ENCODE results near the gene PRR22.
A peak's percentile ranks its signal among the peaks of the same experiment; 100 is the strongest.

PRR22 gene

DNA sequence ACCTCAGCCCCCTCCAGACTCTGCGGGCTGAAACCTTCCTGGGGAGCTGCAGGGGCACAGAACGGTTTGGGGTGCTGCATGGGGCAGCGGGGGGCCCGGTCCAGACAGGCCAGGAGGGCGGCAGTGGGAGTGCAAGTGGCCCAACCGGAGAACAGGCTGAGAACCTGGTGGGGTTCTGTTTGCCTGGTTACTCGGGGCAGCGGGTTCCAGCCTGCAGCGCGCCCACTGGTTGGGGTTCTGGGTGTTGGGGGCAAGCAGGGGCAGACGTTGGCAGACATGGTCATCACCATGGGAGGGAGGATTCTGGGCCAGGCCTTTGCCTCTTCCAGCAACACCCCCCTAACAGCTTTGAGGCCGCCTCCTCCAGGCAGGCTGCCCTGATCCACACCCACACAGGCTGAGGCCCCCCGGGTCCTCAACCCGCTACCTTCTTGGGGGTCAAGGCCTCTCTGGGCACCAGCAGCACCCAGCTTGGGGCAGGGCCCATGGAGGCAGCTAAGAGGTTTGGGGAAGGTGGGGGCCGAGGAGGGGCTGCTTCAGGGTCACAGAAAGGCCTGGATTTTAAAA lies at the start of gene PRR22:
PRR22 (minus strand) TSS at position 166 of the 567 bp plus-strand sequence; CDS start at position 80, 86 bp downstream.
- no peak for DNase-seq

DNA sequence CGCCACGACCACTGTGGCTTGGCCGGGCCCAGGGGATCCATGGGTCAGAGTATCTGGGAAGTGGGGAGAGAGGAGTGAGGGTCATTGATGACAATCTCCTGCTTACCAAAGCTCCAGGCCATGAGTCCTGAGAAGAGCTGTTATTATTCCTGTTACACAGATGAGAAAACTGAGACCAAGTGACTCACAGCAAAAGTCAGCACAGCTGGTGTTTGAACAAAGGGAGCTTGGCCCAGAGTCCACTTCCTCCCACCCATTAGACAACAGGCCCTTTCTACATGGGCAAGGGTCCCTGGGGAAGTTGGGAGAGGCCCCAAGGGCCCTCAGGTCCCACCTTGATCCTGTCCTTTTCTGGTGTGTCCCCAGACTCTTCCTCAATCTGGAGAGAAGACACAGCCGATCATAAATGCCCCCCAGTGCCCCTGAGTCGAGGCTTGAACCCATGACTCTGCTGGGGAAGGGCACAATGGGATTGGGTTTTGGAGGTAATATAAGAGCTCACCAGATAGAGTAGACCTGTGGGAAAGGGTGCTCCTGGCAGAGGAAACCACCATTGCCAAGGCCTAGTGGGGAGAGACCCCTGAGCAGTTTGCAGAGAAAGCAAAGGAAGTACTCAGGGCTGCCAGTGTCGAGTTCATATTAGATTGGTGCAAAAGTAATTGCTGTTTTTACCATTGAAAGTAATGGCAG lies 48.1 kb upstream of the PRR22 start:
- DNase-seq, result no peak

DNA sequence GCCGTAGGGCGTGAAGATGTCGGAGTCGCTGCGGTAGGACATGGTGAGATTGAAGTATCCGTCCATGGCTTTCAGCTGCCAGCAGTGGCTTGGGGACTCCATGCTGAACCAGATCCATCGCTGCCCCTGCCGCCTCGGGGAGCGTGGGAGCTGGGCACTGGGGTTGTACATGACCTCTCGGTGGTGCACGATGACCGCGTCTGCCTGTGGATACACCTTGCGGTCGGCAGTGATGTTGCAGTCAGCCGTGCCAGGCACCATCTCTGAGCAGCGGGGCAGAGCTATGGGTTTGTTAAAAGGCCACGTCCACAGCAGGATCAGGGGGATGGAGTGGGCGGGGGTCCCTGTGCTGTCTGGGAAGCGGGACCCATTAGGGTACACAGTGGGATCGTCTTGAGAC lies 47.5 kb upstream of the PRR22 start:
- DNase-seq, result no peak

DNA sequence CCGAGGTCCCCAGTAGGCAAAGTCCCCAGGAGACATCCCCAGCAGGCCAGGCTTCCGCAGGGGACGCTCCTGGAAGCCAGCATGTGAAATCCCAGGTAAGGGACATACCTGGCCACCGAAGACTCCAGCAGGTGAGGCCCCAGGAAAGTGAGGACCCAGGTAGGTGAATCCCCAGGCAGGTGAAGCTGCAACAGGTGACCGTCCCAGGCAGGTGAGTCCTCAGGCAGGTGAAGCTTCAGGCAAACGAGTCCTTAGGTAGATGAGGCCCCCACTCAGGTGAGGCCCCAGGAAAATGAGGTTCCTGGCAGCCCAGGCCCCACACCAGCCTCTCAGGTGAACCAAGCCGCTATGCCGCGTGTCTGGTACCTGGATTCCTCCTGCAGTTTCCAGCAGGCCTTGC lies 46.6 kb upstream of the PRR22 start:
- DNase-seq, result no peak

DNA sequence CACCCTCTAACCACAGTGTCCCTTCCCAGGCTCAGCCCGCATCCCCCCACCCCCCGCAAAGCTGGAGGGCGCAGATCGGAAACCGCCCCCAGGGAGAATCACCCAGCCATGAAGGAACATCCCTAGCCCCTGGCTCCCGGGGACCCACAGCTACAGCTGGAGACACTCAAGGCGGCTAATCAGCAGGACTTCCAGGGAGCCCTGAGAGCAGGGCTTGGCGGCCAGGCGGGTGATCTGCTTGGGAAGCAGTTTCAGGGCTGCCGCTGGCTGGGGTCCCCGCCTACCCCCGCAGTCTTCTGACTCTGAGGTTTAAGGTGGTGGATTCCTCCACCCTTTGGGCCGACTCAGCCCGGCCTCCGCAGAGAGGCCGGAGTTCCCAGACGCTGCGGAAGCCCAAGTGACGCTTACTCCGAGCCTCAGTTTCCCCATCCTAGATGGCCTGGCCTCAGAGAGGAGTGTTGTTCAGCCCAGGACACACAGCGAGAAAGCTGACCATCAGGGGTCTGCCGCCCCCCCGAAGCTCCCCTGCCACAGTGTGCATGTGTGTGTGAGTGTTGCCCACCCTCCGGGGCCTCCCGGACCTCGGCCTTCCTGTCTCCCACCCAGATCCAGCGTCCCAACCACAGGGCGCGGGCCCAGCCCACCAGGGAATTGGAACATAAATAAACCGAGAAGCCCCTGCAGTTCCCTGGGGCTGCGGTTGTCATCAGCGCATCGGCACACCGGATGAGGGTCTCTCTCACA lies 45.2 kb upstream of the PRR22 start:
- DNase-seq, result no peak

DNA sequence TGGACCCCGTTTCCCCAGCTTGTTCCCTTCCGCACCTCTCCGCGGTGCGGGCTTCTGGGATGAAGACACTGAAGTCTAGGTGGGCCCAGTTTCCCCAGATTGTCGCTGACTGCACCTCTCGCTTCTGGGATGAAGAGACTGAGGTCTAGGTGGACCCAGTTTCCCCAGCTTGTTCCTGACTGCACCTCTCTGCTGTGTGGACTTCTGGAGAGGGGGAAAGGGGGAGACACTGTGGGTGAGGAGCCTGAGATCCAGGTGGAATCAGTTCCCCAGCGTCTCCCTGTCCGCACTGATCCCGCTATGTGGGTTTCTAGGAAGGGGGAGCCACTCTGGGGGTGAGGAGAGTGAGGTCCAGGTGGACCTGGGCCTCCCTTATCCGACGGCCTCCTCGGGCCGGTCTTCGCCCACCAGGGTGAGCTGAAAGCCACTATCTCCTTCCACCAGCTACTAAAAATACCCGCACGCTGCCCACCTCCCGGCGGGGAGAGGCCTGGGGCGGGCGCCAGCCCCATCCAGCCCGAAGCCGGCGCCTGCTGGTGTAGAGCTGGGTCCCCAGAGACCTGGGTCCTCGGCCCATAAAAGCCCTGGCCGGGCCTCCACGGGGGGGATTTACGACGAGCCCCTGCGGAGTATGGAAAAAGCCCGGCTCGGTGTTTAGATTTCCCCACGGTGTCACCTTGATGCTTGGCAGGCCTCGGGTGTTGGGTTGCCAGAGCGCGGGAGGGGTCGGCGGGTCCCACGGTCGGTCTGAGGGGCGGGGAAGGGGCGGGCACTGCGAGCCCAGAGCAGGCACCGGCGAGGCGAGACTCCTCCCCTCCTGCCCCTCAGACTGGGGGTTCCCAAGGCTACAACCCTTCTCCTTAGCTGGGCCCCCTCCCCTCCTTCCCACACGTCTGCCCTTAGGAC lies 44.4 kb upstream of the PRR22 start:
- no peak for DNase-seq

DNA sequence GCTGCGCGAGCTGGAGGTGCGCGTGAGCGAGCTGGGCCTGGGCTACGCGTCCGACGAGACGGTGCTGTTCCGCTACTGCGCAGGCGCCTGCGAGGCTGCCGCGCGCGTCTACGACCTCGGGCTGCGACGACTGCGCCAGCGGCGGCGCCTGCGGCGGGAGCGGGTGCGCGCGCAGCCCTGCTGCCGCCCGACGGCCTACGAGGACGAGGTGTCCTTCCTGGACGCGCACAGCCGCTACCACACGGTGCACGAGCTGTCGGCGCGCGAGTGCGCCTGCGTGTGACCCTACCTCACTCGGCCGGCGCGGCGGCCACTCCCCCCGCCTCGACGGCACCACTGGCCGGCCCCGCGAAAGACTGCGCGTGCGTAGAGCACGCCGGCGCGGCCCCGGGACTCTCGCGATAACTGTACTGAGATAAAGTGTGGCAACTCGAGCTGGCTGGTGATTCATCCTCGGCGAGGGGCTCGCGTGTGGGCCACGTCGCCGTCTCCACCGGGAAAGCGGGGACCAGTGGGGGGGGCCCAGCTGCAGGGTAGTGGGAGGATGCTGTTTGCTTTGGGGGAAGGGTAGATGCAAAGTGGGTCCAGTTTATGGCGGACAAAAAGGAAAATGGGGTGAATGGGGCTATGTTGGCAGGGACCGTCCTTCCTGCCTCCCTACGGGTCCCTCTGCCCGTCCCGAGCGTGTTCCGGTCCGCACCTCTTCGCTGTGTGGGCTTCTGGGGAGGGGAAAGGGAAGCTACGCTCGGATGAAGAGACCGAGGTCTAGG lies 43.5 kb upstream of the PRR22 start:
- peak; percentile 69 for DNase-seq

DNA sequence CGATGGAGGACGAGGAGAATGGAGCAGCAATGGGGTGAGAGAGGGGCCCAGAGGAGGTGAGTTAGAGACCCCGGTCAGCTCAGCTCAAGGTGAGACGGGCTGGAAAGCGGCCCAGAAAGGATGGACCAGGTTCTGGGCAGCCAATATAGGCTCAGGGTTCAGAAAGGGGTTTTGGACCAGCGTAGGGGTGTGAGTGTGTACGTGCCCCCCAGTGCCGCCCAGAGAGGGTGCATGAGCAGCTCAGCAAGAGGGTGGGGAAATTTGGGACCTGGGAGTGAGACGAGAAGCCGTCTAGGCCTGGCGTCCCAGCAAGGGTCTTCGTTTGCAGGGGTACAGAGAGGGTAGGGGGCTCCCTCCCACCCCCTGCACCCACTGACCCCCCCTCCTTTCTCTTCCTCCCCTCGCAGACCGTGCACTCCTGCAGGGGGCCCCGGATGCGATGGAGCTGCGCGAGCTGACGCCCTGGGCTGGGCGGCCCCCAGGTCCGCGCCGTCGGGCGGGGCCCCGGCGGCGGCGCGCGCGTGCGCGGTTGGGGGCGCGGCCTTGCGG lies 42.9 kb upstream of the PRR22 start:
- no peak for DNase-seq

DNA sequence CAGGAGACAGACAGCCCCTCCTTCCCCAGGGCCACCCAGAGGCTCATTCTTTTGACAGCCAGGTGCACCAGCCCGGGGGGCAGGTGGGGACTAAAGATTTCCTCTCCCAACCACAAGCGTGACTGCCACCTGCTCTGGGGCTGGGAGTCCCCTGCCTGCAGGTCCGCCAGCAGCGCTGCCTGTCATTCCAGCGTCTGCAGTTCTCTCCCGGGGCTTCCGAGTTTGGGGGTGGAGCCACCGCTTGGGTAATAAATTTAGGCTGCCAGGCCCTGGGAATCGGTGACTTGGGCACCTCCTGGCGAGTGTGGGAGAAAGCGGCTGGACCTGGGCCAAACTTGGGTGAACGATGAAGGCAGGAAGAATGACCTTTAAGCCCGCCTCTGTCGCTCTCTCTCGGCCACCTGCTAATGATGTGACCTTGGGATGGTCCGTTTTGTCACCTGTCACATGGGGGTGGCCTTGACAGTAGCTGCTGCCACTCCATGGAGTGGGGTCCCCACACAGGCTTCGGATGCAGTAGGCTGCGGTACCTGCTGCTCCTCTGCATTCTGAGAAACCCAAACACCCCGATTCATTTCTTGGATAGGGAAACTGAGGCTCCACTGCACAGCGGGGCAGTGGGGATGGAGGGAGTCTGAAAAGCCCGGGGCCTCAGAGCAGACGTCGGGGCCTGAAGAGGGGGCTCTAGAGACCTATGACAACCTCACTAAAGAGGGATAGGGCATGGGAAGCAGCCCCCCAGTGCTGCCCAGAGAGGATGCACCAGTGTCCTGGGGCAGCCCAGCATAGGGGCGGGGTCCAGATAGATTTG lies 42.2 kb upstream of the PRR22 start:
- DNase-seq, result no peak

DNA sequence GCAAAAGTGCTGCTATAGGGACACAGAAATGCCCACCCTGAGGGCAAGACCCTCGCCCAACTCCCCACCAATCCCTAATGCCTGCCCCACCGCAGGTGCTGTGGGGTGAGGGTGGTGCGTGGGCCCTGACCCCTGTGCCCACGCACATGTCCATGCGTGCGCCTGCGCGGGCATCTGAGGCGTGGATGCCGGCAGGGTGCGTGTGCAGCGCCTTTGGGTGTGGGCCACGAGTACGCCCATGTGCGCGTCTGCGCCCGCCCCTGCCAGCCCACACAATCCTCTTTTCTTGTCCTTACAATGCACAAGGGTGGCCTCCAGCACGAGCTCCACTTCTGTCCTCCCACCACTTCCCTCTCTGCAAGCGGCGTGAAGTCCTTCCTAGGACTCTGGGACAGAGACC lies 40.6 kb upstream of the PRR22 start:
- no peak for DNase-seq

DNA sequence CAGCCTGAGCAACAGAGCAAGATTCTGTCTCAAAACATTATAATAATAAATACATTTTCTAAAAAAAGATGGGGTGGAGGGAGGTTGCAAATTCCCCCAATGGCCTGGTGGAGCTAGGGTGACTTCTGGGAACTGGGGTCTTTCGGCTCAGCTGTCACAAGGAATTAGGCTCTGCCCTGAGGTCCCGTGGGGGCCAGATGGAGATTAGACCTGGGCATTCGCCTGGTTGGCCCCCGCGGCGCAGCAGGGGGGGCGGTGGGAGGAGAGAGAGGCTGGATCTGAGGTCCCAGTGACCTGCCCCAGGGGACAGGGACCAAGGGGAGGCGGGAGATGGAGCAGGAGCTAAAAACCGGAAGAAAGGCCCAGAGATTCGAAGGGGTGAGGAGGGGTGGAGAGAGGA lies 40.2 kb upstream of the PRR22 start:
- DNase-seq, result no peak

DNA sequence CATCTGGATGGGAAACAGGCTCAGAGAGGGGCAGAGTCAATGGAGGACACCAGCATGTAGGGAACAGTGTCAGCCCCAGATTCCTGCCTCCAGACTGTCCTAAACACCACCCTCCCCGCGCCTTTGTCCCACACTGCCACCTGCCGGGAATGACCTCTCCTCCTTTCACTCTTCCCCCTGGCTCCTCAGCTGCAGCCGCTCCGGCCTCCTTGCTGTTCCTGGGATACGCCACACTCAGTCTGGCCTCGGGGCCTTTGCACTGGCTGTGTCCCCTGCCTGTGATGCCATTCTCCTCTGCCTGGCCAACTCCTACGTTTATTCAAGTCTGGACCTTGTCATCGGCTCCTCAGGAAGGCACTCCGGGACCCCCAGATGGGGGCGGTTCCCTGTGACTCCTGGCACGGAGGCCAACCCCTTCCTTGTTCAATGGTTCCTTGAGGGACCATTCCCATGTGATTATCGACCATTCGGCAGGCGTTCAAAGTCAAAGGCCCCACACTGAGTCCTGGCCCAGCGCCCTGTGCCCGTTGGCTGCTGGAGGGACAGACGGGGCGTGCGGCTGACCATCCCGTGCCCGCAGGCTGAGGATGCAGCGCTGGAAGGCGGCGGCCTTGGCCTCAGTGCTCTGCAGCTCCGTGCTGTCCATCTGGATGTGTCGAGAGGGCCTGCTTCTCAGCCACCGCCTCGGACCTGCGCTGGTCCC lies 39.2 kb upstream of the PRR22 start:
- no peak for DNase-seq

DNA sequence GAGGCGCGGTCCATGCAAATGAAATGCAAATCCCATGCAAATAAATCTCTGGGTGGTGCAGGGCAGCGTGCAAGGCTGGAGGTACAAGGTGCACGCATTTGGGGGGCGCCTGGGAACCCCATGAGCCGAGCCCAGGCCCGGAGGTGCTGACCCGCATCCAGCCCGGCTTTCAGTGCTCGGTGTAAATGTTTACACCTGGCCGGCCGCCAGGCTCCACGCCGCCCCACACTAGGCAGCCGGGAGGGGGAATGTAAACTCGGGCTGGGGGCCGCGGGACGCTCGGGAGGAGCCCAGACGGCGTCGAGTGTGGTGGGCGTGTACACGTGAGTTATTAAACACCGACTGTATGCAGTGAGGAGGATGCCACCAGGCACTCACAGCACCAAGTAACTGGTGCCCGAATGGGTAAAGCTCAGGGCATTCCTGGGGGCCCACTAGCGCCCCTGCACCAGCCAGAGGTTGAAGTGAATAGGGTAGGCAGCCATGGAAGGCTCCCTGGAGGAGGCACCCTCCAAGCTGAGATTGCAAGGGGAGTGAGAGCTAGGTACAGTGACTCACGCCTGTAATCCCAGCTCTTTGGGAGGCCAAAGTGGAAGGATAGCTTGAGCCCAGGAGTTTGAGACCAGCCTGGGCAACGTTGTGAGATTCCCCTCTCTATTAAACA lies 37.8 kb upstream of the PRR22 start:
- no peak for DNase-seq

DNA sequence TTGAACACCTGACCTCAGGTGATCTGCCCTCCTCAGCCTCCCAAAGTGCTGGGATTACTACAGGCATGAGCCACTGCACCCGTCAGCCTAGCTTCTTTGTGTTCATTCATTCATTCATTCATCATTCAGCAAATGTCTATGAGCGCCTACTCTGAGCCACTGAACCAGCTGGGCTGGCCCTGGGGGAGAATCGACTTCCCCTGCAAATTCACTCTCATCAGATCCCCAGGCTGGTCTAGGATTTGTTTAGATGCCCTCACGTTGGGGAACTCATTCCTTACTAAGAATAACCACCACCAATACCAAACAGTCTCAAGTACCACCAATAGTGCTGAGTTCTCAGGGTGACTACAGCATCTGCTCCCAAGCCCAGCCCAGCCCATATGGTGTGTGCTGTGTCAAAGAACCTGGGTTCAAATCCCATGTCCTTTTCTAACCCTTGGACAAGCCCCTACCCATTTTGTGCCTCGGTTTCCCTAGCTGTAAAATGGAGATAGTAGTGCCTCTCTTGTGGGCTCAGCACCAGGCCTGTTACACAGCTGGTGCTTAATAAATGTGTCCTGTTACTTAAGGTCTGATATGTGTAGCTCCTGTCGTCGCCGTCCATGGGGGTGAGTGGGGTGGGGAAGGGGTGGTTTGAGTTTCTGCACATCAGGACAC lies 37.1 kb upstream of the PRR22 start:
- no peak for DNase-seq

DNA sequence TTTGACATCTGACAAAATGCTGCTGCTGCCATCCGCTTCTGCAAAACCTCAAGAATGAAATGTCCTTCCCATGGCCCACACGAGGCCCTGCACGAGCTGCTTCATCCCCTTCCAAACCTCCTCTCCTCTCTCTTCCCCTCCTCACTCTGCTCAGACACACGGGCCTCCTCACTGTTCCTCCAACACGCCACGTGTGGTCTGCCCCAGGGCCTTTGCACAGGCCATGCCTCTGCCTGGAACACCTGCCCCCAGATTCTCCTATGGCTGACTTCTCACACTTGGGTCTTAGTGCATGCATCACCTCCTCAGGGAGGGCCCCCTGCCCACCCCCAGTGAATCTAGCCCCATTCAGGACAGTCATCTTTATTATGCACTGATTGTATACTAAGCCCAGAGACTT lies 36.2 kb upstream of the PRR22 start:
- DNase-seq, result no peak

DNA sequence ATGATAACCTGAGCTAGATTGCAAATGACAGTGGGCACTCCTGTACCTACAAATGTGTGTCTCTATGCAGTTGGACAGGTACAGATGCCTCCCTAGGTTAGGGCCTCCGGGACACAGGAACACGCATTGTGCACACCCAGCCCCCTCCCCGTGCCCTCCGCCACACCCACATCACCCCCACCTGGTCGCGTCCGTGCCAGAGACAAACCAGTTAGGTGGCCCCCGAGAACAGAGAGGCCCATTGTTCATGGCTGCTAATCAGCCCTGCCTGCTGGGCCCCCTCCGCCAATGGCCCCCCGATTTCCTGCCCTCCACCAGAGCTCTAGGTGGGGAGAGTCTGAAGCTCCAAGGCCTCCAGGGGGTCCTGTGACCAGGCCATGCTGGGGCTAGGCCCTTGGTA lies 34.0 kb upstream of the PRR22 start:
- no peak for DNase-seq

DNA sequence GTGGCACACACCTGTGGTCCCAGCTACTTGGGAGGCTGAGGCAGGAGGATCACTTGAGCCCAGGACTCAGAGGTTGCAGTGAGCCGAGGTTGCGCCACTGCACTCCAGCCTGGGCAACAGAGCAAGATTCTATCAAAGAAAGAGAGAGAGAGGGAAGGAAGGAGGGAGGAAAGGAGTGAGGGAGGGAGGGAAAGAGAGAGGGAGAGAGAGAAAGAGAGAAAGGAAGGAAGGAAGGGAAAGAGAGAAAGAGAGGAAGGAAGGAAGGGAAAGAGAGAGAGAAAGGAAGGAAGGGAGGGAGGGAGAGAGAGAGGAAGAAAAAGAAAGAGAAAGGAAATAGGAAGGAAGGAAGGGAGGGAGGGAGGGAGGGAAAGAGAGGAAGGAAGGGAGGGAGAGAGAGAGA lies 32.7 kb upstream of the PRR22 start:
- no peak for DNase-seq

DNA sequence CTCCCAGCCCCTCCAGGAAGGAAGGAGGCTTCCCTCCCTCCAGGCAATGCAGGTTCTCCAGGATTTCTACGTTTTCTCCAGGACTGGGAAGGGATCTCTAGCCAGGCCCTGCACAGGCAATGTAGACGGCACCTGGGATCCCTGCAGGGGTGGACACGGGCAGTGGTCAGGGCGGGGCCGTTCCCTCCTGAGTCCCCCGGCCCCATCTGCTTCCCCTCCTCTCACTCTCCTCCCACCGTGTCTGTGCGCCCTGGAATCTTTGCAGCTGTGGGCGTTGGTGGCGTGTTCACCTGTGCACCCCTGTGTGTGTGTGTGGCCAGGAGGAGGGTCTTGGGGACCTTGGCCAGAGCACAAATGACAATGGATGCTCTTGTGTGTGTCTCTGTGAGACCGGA lies 30.3 kb upstream of the PRR22 start:
- DNase-seq, result no peak

DNA sequence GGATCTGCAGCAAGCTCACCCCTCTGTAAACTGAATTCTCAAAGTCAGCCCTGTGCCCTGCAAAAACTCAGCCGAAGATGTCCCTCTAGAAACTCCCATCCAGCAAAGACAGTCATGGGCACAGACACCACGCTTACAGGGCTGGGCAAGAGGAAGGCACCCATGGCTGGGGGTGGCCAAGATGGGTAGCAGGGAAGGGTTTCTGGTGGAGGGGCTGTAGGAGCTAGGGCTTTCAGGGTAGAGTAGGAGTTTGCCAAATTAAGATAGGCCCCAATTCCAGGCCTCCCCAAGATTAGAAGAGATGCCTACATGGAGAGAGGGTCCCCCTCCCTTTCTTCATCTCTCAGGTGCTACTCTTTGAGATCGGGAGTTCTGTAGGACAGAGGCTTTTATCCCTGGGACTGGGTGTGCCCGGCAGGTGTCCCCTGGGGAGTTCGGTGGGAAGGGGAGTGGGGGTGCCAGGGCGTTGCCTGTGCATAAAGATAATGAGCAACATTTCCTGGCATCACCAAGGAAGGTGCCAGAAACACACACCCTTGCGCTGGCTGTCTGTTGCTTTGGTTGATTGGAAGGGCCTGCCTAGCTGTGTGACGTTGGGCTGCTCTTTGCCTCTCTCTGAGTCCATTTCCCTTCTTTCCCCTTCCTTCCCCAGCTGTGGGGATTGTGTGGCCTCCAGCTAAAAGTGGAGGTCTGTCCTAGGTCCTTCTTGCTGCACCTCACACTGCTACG lies 29.7 kb upstream of the PRR22 start:
- DNase-seq, result no peak
